Stimulated activated CD4-positive, alpha-beta T cell treated with anti-CD3 and anti-CD28 coated beads, Interleukin-12 subunit alpha, Interleukin-12 subunit beta, amount 100 ng/mL, for 48 hours (primary cell): ENCODE data around the gene ECSIT.
"Not testable (repeated sequence)": the region's sequence is repeated elsewhere in the genome, so short reads cannot be mapped to it uniquely, and the experiment has no call there.

ENCODE experiments used
- DNase-seq, 3 donors: peaks; one replicate each; pipeline ENCODE4 v3.0.0-alpha.2; 2020; ENCODE audit warnings: low read depth in 2 of 3, low spot score in 1 of 3

The ECSIT gene, protein sequence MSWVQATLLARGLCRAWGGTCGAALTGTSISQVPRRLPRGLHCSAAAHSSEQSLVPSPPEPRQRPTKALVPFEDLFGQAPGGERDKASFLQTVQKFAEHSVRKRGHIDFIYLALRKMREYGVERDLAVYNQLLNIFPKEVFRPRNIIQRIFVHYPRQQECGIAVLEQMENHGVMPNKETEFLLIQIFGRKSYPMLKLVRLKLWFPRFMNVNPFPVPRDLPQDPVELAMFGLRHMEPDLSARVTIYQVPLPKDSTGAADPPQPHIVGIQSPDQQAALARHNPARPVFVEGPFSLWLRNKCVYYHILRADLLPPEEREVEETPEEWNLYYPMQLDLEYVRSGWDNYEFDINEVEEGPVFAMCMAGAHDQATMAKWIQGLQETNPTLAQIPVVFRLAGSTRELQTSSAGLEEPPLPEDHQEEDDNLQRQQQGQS

GRCh38 chr19:11528551-11529341, at the start of gene ECSIT:
Gene ECSIT, minus strand, starts transcription at chr19:11529134. Its CDS starts 9,964 bp downstream, at chr19:11519170.
- peak; percentile 88 to 93 (median 92) for DNase-seq

GRCh38 chr19:11577451-11578257, 48.7 kb upstream of the ECSIT start, which contains the start of gene ACP5:
Gene ACP5, minus strand, starts transcription at chr19:11577645. Its CDS starts 328 bp downstream, at chr19:11577317.
- DNase-seq = no peak

DNA sequence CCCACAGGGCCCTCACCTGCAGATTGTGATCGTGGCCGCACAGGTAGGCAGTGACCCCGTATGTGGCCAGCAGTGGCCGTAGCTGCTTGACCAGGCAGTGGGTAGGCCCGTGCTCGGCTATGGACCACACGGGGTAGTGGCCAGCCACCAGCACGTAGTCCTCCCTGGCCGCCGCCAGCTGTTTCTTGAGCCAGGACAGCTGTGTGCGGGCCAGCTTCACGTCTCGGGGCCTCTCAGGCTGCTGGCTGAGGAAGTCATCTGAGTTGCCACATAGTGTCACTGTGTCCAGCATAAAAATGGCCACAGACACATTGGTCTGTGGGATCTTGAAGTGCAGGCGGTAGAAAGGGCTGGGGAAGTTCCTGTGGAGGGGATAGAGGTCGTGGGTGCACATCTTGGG, 47.3 kb upstream of the ECSIT start:
- no peak for DNase-seq

GRCh38 chr19:11574689-11575088, 45.8 kb upstream of the ECSIT start:
- DNase-seq = no peak

DNA sequence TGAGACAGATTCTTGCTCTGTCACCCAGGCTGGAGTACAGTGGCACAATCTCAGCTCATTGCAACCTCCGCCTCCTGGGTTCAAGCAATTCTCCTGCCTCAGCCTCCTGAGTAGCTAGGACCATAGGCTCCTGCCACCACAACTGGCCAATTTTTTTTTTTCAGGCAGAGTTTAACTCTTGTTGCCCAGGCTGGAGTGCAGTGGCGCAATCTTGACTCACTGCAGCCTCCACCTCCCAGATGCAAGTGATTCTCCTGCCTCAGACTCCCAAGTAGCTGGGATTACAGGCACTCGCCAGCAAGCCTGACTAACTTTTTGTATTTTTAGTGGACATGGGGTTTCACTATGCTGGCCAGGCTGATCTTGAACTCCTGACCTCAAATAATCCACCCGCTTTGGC, 44.8 kb upstream of the ECSIT start:
- not testable (repeated sequence) for DNase-seq

GRCh38 chr19:11573354-11573753, 44.4 kb upstream of the ECSIT start:
- not testable (repeated sequence) for DNase-seq

DNA sequence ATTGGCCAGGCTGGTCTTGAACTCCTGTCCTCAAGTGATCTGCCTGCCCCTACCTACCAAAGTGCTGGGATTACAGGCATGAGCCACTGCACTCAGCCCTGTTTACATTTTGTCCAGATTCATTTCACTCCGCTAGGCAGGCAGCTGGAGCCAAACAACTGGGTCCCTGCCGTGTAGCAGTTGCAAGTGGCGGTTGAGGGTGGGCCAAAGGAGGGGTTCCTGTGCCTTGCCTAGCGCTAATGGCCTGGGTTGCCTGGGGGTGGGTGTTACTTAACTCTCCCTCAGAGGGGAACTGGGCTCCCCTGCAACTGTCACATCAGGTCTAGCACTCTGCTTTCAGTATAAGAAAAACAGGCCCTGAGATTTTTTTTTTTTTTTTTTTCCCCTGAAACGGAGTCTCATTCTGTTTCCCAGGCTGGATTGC, 41.1 kb upstream of the ECSIT start:
- no peak for DNase-seq

DNA sequence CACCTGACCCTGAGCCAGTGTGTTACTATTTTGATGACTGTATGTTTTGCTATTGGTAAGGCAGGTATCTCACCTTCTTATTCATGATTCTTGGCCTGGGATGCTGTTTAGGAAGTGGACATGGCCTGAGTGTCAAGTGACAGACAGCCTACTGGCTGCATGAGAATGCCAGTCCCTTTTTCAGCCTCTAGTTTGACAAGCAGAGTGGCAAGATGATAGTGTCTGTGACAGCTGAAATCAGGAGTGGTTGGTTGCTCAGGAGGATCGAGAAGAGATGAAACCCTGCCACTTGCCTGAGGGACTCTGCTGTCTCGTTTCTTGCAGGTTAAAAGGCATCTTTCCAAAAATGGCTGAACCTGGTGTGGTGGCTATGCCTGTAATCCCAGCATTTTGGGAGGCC, 37.2 kb upstream of the ECSIT start:
- no peak for DNase-seq

DNA sequence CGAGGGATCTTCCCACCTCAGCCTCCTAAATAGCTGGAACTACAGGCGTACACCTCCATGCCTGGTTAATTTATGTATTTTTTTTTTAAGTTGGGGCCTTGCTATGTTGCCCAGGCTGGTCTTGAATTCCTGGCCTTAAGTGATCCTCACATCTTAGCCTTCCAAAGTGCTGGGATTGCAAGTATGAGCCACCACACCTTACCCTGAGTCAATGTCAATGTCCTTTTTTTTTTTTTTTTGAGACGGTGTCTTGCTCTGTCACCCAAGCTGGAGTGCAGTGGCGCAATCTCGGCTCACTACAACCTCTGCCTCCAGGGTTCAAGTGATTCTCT, 36.7 kb upstream of the ECSIT start:
- DNase-seq = not testable (repeated sequence)

- not testable (repeated sequence) for DNase-seq
These were observed 35.3 kb upstream of the ECSIT start for GRCh38 chr19:11564082-11564807.

GRCh38 chr19:11563532-11563931, 34.6 kb upstream of the ECSIT start:
- DNase-seq = no peak

DNA sequence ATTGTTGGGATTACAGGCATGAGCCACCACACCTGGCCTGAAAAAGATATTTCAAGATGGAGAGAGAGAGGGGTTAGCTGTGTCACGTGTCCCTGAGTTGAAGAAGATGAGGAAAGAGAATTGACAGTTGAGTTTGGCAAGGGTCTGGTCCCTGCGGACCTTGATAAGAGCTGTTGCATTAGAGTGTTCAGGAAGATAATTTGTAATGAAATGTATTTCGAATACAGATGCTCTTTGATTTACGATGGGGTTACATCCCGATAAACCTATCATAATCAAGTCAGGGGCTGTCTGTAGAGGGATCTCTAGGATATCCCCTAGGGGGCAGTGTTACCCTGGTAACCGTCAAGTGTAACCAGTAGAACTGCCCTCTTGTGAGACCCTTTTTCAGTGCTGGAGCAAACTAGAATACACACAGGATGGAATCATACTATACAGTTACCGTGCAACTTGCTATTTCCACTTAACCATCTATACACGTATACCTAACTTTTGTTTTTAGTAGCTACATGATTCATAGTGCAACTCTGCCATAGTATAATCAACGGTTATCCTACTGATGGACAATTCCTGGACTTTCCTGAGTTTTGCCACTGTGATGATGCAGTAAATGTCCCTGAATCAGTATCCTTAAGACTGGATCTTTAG, 31.6 kb upstream of the ECSIT start:
- DNase-seq = peak in 2 of 3 donors; percentile 40 to 70

DNA sequence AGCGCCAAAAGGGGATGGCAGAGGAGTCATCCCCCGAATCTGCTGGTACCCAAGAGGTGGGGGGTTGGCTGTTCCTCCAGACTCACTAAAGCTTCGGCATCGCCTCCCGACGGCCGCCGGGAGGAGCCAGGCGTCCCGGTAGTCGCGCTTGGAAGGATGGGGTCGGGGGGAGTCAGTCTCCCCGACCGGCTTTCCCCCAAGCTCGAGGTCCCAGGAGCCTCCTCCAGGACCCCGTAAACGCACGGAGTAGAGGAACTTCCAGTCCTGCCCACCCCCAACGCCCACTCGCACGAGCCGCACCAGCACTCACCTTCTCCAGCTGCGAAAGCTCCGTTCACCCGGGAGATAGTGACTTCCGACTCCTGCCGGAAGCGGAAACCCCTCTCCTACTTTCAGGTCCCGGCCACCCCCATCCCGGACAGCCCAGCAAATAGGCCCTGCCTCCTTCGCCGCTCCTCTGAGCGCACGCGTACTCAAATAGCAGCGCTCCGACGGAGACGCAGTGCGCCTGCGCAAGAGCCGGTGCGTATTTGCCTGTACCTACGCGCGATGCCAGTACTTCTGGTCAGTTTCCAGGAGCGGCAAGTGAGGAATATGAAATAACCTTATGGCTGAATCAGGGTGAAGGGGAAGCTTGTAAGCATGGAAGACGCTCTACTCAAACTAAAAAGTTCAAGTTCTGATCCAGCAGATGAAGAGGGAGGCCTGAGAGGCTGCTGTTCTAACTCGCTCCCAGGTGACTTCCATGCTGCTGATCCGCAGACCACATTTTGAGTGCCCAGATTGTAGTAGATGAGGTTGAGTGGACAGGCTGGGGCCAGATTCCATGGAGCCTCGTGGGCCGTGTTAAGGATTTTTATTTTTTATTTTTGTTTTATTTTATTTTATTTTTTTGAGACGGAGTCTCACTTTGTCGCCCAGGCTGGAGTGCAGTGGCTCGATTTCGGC, 30.2 kb upstream of the ECSIT start, which contains the start of gene ELOF1:
Gene ELOF1 (minus strand): TSS at position 350 of the 948 bp plus-strand sequence. CDS start 4,883 bp downstream, outside the sequence.
- peak; percentile 89 to 97 (median 97) for DNase-seq

GRCh38 chr19:11556634-11557420, 27.9 kb upstream of the ECSIT start:
- DNase-seq = no peak

DNA sequence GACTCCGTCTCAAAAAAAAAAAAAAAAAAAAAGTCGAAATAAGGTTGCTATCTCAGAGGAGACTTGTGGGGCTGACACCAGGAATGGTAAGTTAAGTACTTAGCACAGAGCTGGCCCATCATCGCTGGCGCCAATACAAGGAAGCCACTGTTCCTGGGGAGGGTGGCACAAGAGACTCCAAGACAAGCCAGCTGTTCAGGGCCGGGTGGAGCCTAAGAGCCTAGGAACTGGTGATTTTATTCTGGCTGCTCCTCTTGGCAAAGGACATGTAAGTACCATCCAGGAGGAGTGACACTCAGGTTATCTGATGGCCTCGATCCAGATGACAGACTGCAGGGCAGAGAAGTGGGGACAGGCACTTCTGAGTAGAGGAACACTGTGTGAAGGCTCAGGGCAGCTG, 26.3 kb upstream of the ECSIT start:
- DNase-seq = no peak

- DNase-seq = no peak
These were observed 25.2 kb upstream of the ECSIT start for GRCh38 chr19:11554160-11554559.

- no peak for DNase-seq
These were observed 23.9 kb upstream of the ECSIT start for GRCh38 chr19:11552666-11553372.
